HG03095 (cell line): ENCODE results near the gene ANGPTL2.
"Not testable (repeated sequence)": the region's sequence is repeated elsewhere in the genome, so short reads cannot be mapped to it uniquely, and the experiment has no call there.

Source experiments
- ATAC-seq: cut with Tn5 transposase; IDR thresholded peaks from one replicate; pipeline ENCODE4 v1.9.1; 2021; ENCODE audit warnings: moderate library complexity; ENCODE audit not compliant: unreplicated experiment

Gene ANGPTL2

GRCh38 chr9:127122176-127123063, at the start of gene ANGPTL2:
ANGPTL2 (minus strand) TSS chr9:127122635; CDS start chr9:127108731, 13,904 bp downstream.
- ATAC-seq: no peak

- not testable (repeated sequence) for ATAC-seq
These were observed 48.9 kb upstream of the ANGPTL2 start for GRCh38 chr9:127171348-127171747.

- ATAC-seq: no peak
These were observed 48.2 kb upstream of the ANGPTL2 start for GRCh38 chr9:127170652-127171051.

GRCh38 chr9:127170103-127170502, 47.7 kb upstream of the ANGPTL2 start:
- no peak for ATAC-seq

- no peak for ATAC-seq
These were observed 47.1 kb upstream of the ANGPTL2 start for GRCh38 chr9:127169575-127169883.

- no peak for ATAC-seq
These were observed 46.5 kb upstream of the ANGPTL2 start for GRCh38 chr9:127168756-127169574.

GRCh38 chr9:127167560-127168326, 45.3 kb upstream of the ANGPTL2 start:
- no peak for ATAC-seq

- peak; percentile 69 for ATAC-seq
These were observed 44.5 kb upstream of the ANGPTL2 start for GRCh38 chr9:127166651-127167524.

- ATAC-seq: no peak
These were observed 43.7 kb upstream of the ANGPTL2 start for GRCh38 chr9:127166111-127166510.

GRCh38 chr9:127165116-127165515, 42.7 kb upstream of the ANGPTL2 start:
- ATAC-seq: no peak

- ATAC-seq: no peak
These were observed 41.0 kb upstream of the ANGPTL2 start for GRCh38 chr9:127163409-127163808.

GRCh38 chr9:127162864-127163365, 40.5 kb upstream of the ANGPTL2 start:
- ATAC-seq: no peak

- no peak for ATAC-seq
These were observed 39.8 kb upstream of the ANGPTL2 start for GRCh38 chr9:127162046-127162863.

GRCh38 chr9:127161081-127161624, 38.7 kb upstream of the ANGPTL2 start:
- no peak for ATAC-seq

- ATAC-seq: no peak
These were observed 37.6 kb upstream of the ANGPTL2 start for GRCh38 chr9:127159949-127160610.

GRCh38 chr9:127159325-127159801, 36.9 kb upstream of the ANGPTL2 start:
- no peak for ATAC-seq

GRCh38 chr9:127158786-127159324, 36.4 kb upstream of the ANGPTL2 start:
- no peak for ATAC-seq
